HG02759 (cell line): ENCODE measurements around the gene SLC35F2.
"Not testable (repeated sequence)": the region's sequence is repeated elsewhere in the genome, so short reads cannot be mapped to it uniquely, and the experiment has no call there.

Experiments used
- ATAC-seq: cut with Tn5 transposase; IDR thresholded peaks from one replicate; pipeline ENCODE4 v1.9.1; 2021; ENCODE audit warnings: mild to moderate bottlenecking, moderate library complexity; ENCODE audit not compliant: unreplicated experiment

Gene SLC35F2

DNA sequence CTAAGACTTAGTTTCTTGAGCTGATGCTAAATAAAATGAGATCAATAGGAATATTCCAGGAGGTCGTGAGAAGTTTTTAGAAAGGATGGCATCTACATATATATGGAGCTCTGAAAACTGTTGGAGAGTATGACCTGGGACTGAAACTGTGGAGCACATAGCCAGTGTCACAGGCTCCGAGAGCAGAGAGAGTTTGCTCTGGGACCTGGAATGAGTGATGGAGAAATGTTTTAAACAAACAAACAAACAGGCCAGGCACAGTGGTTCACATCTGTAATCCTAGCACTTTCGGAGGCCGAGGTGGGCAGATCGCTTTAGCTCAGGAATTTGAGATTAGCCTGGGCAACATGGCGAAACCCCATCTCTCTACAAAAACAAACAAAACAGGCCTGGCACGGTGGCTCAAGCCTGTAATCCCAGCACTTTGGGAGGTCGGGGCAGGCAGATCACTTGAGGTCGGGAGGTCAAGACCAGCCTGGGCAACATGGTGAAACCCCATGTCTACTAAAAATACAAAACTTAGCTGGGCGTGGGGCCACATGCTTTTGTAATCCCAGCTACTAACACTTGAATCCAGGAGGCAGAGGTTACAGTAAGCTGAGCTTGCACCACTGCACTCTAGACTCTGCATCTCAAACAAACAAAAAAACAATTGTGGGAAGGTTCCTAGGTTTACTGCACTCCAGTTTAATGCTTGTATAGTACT, 67.1 kb downstream of the SLC35F2 start:
- no peak for ATAC-seq

DNA sequence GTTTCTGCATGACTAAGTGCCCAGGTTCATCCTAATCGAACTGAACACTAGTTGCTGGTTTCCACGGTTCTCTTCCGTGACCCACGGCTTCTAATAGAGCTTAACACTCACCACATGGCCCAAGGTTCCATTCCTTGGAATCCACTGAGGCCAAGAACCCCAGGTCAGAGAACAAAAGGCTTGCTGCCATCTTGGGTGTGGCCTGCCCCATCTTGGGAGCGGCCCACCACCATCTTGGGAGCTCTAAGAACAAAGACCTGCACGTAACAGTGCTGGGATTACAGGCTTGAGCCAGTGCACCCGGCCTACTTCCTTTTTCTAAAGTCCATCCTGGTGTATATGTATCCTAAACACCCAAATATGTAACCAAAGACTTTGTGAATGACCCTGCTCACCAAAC, 68.8 kb downstream of the SLC35F2 start:
- ATAC-seq, result no peak

DNA sequence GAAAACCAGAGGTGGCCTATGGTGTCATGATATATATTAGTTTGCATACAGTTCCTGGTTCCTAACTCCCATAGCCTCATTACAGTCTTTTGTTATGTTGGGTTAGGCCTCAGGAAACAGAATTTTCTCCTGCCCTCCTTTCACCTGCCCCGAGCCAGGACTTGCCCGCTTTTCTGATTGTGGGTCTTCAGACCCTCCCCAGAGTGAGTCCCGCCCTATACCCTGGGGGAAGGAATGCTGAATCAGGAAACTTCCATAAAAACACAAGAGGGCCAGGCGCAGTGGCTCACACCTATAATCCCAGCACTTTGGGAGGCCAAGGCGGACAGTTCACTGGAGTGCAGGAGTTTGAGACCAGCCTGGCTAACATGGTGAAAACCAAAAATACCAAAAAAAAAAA, 70.9 kb downstream of the SLC35F2 start:
- ATAC-seq, result no peak

DNA sequence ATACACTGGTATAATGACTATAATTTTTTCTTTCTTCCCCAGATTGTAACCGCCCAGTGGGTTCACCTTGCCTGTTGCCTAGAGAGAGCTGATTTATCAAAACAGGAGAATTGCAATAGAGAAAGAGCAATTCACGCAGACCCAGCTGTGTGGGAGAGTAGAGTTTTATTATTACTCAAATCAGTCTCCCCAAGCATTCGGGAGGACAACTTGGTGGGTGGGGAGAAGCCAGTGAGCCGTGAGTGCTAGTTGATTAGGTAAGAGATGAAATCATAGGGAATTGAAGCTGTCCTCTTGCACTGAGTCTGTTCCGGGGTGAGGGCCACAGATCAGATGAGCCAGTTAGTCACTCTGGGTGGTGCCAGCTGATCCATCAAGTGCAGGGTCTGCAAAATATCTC, 73.2 kb downstream of the SLC35F2 start:
- no peak for ATAC-seq

DNA sequence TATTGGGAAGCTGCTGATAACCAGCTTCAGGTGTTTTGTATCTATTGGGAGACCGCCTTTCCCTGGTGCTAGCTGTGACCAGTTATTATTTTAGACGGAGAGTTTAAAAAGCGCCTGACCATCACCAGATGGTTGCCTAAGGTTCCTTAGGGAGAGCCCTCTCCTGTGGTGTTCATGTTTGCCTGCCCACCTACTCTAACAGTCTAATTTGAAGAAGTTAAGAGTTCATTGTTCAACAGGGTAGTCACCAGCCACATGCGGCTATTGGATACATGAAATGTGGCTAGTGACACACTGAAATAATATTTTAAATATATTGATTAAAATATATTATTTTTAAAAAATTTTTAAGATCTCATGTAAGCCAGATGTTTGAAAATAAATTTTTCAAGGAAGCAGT, 75.5 kb downstream of the SLC35F2 start:
- no peak for ATAC-seq

DNA sequence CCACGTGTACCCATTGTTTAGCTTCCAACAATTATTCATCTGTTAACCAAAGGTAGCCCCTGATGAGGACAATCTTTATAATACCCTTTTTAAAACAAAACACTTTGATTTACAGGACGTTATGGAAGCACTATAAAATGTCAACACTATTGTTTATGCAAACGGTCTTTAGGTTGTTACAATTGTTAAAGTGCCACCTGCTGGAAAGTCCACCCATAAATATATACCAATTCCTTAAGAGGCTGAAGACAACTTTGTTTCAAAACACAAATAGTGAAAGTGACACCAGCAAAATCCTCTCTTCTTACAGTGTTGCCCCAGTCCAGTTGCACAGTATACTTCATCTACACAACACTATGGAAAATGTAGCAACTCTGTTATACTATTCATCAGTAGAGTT, 77.8 kb downstream of the SLC35F2 start:
- ATAC-seq, result no peak

DNA sequence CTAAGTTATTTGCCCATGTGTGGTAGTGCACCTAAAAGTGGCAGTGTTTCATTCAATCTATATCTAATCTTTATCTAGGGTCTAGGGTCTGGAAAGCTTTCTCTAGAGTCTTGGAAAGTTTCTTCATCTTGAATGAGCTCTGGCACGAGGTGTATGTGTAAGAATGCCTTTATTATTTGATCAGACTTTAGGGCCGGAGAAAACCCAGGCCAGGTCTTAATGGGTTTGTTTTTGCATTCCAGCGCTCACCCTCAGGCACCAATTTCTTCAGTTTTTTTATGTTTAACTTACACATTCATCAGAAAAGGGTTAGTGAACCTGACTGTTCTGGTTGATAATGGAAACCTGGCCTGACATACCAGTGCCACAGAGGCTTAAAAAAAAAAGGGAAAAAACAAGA, 78.5 kb downstream of the SLC35F2 start:
- ATAC-seq, result no peak

DNA sequence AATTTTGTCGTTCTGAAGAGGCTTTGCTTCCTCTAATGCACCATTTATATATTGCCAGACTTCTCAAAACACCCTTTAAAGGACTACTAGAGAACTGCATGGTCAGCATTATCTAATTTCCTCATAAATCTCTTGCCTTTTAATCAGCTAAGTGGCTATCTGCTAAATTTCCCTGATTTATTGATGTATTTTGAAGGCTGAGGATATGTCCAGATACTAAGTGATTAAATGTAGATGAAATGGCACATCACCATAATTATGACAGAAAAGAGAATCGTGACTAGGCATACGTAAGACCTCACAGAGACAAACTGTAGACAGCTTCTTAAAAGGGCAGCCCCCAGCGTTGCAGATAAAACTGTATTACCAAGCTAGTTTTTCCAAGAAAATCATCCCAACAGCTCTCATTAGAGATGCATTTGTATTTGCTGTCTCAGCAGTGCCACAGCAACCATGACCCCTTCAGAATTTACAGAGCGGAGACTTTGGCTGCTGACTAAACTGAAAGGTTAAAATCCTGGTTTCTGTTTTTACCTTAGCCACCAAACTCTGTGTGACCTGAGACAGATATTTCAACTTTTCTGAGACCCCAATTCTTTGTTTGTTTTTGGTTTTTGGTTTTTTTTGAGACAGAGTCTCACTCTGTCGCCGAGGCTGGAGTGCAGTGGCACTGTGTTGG, 79.6 kb downstream of the SLC35F2 start:
- ATAC-seq, result no peak

DNA sequence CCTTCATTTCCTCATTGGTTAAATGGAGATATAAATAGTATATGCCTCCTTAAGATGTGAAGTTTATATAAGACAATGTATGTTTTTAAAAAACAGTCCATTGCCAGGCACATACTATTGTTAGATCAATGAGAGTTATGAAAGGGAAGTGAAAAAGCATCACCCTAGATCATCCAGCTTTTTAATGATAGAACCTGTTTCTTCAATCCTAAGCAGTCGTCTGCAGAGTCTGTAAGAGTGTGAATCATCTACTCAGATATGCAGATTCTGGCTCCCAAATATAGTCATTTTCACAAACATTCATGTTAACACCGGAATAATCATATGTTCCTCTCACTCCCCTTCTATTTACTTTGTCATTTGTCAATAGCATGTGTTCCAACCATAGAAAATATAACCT, 81.5 kb downstream of the SLC35F2 start:
- ATAC-seq, result no peak

DNA sequence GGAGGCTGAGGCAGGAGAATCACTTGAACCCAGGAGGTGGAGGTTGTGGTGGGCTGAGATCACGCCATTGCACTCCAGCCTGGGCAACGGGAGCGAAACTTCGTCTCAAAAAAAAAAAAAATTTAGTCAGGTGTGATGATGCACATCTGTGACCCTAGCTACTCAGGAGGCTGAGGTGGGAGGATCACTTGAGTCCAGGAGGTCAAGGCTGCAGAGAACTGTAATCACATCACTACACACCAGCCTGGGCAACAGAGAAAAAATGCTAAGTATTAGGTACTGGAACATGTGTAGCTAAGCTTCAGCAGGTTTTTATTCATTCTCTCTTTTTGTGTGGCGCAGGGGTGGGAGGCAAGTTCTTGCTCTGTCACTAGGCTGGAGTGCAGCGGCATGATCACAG, 82.5 kb downstream of the SLC35F2 start:
- no peak for ATAC-seq

DNA sequence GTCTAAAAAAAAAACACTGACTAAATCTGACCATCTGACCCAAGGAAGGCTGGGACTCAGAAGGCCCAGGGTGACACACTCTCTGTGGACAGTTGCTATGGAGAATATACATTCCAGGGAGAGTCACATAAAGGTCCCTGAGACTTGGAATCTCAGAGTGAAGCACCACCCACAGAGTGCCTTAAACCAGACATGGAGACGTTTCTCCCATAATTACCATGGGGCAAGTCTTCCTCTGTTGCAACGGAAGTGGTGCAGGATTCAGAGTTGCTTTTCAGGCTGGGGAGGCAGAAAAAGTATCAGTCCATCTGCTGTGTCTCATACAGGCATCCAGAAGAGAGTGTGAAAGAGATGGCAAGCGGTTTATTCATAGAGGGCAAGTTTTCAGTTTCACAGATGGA, 88.0 kb downstream of the SLC35F2 start:
- no peak for ATAC-seq

DNA sequence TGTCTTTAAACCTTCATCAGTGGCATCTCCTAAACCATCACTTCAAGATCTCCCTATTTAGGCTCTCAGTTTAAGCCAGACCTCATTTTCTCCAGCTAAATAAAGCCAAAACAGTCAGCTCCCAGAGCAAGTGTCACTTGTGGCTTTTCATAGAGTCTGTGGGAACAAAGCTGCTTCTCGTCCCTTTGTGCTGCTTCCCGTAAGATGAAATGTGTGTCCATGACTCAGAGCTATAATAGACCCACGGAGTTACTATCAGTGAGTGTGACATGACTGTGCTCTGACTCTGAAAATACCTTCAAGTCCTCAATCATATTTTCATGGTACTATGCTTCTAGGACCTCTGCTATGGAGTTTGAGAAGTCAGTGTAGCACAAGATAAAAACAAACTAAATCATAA, 89.4 kb downstream of the SLC35F2 start:
- no peak for ATAC-seq

DNA sequence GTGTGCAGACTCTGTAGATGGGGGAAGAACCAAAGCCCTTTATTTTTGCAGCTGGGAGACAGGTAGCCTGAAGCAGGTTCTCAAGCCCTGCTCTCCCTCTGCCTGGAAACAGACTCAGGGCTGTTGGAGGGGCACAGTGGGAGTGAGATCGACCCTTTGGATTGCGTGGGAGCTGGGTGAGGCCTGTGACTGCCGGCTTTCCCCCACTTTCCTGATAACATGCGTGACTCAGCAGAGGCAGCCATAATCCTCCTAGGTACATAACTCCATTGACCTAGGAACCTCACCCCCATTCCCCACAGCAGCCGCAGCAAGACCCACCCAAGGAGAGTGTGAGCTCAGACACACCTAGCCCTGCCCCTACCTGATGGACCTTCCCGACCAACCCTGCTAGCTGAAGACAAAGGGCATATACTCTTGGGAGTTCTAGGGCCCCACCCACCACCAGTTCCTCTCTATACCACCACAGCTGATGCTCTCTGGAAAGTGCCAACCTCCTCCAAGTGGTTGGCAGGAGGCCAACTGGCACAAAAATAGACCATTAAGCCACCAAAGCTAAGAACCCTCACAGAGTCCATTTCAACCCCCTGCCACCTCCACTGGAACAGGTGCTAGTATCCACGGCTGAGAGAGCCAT, 99.8 kb downstream of the SLC35F2 start:
- not testable (repeated sequence) for ATAC-seq

DNA sequence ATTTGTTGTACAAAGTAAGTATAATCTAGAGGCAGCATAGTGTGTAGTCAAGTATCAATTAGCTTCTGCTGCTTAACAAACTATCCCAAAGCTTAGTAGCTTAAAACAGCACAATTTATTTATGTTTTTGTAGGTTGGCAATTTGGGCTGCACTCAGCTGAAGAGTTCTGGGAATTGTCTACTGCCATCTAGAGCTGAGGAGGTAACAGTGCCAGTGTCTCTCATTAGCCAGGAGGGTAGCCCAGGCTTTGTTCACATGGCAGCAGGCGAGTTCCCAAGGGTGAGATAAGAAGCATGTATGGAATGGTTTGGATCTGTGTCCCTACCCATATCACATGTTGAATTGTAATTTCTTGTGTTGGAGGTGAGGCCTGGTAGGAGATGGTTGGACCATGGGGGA, 100.9 kb downstream of the SLC35F2 start:
- ATAC-seq, result no peak

DNA sequence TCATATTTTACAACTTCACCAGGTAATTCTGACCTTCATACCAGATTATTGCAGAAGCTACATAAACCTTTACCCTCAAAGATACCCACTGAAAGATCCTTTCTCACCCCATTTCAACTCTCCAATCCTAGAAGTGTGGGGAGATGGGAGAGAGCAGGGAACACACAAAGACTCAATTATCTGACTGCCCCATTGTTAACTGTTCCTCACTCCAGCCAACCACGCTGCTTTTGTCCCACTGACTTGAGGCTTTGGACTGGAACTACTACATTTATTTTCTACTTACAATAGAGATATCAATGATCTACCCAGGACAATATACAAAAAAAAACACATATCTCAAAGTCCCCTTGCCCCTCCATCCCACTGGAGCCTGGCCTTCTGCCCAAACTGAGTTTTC, 102.0 kb downstream of the SLC35F2 start:
- ATAC-seq, result no peak

DNA sequence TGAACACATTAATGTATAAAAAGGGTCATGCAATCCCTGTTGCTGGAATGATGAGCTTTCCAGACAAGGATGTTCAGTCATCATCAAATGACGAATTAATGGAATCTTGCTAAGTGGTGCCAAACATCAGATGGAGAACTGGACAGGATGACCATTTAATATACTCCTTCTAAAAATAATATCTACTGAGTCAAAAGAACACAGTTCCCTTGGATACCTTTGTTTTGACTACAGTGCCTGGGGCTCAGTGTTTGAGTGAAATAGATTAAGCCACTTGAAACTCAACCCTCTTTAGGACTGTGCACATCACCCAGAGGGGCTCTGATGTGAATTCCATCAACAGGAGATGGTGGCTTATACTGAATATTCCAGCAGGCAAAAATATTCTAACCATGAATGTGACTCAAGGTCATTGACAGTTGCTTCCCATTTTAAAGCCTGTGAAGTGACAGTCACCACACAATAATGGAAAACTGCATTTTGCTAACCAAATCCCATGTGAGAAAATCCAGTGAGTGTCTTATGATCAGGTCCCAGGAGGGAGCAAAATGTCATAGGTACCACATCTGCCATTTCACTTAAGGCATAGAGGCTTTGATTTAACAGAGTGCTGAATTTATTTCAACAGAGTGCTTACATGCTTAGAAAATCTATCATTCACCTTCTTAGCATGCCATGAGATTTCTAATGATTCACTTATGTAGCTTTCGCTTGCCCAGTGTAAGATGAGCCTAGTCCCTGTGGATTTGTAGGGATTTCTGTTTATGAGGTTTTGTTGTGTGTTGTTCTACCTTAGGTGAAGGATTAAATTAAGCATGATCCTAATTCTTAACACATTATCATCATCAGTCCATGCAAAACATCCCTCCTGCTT, 105.4 kb downstream of the SLC35F2 start:
- no peak for ATAC-seq

DNA sequence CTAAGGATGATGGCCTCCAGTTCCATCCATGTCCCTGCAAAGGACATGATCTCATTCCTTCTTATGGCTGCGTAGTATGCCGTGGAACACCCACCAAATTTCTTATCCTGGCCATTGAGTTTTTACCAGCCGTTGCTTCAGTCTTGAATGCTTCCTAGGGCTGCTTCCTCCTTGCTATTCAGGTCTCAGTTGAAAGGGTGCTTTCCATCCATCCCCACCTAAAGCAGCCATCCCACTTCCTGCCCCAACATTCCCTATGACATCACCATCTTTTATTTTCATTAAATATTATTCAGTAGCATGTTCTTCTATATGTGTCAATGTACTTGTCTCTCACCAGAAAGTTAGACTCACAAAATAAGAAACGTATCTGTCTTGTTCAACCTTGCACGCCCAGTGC, 106.1 kb downstream of the SLC35F2 start:
- ATAC-seq, result no peak

DNA sequence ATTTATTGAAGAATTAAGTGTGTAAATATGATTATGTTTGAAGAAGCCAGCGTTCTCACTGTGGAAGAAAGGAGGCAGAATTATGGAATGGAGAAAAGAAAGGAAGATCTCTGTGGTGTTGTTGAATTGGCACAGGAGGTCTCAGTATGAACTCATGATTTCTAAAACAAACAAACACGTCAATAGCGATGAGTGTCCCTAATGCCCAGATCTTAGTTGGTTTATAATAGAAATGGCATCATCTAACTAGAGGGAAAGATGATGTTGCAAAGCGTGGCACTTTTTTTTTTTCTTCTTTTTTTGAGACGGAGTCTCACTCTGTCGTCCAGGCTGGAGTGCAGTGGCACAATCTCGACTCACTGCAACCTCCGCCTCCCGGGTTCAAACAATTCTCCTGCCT, 107.5 kb downstream of the SLC35F2 start:
- no peak for ATAC-seq

DNA sequence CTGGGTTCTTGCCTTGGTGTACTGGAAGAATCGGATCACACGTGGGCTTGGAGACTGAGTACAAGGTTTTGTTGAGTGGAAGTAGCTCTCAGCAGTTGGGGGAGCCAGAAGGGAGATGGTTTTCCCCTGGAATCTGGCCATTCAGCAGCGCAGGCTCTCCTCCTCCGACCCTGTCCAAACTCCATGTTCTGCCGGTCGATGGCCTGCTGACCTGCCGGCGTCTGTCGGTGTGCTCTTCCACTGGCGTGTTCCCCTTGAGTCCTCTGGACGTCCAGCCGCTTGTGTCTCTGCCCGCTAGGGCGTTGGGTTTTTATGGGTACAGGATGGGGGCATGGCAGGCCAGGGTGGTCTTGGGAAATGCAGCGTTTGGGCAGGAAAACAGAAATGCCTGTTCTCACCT, 108.3 kb downstream of the SLC35F2 start:
- ATAC-seq, result no peak

DNA sequence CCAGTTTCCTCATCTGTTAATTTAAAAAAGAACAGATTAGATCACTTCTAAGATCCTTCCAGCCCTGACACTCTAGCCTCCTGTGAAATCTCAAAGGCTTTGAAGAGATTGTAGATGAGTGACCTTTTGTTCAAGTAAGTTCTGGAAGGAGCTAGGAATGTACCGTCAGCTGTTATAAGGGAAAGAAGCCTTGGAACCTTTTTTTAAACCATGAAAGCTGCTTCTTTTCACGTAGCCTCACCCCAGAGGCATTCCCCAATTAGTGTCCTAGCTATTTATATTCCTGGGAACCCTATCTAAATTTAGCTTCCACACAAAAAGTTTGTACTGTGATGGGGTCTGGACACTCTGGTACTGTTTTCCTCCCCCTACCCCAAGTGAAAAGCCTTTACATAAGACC, 111.0 kb downstream of the SLC35F2 start:
- no peak for ATAC-seq

DNA sequence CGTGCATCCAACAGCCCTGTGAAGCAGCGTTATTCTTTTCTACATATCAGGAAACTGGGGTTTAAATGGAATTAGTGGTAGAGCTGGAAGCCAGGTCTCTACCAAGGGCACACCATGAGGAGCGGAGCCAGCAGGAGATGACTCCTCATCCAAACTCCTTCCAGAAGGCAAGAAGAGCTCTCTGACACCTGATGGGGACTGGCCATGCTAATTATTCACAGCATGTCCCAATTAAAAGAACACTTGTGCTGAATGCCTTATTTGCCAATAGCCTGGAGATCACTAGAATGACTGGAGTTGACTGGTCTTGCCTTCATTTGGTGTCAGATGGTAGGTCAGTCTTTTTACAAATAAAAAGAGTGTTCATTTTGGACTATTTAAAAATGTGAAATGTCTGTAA, 113.9 kb downstream of the SLC35F2 start:
- ATAC-seq, result no peak
